GM21723 (cell line): Measurements from ENCODE around the gene BLZF1.
A peak's percentile ranks its signal among the peaks of the same experiment; 100 is the strongest.
"Not testable (repeated sequence)": the region's sequence is repeated elsewhere in the genome, so short reads cannot be mapped to it uniquely, and the experiment has no call there.

ENCODE experiments used
- ATAC-seq: cut with Tn5 transposase; IDR thresholded peaks from one replicate; pipeline ENCODE4 v1.9.1; 2021; ENCODE audit warnings: mild to moderate bottlenecking, moderate library complexity; ENCODE audit not compliant: unreplicated experiment

BLZF1 gene

DNA sequence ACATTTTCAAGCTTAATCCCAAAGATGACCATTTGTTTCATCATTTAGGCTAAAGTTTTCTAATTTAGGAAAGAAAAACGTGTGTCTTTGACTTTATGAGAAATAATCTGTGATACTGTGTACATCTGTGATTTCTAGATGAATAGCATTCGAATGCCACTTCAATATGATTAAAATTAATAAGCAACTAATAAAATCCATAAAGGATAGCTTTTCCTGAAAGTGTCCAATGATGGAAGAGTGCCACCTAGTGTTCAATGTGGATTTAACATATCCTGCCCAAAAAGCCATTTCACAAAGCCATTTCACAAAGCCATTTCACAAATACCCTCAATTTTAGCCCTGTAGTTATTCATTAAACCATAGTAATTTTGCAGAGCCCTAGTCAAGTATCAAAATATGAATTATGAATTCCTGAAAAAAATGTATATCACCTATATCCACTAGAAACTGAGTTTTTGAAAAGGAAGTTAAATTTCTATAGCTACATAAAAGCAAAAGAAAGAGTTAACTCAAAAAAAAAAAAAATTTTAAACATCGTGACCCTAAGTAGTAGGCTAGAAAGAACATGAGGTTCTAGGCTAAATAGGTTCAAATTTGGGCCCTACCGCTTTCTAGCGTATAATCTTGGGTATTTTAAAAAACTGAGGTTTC is 19.5 kb upstream of the BLZF1 start:
- no peak for ATAC-seq

DNA sequence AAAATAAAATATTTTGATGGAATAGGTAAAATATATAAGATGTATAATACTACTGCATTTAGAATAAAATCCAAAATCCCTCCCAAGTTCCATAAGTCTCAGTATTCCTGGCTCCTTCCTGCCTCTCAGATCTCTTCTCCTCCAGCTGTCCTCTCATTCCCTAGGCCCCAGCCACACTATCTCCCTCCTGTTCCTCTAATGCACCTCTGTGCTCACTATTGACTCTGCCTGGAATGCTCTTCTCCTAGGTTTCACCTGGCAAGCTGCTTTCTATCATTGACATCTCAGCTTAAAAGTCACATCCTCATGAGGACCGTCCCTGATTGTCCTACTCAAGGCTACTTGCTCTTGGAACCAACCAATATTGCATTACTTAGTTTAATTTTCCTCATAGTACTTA is 7.6 kb upstream of the BLZF1 start:
- no peak for ATAC-seq

DNA sequence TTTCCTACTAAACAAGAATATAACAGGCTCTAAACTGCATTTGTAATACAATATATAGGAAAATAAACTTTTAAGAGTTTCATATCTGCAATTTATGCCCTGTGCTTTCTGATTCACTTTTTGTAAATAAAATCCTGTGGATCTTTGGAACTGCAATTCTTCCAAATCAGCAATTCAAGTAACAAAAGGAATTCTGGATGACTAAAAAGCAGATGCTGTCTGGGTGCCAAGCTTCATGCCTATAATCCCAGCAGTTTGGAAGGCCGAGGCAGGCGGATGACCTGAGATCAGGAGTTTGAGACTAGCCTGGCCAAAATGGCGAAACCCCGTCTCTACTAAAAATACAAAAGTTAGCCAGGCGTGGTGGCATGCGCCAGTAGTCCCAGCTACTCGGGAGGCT is 6.7 kb upstream of the BLZF1 start:
- no peak for ATAC-seq

- peak; percentile 42 for ATAC-seq
Observed at GRCh38 chr1:169363046-169363730, 4.8 kb upstream of the BLZF1 start.

- no peak for ATAC-seq
Observed at GRCh38 chr1:169364948-169365347, 3.0 kb upstream of the BLZF1 start.

GRCh38 chr1:169367096-169367685 is 804 bp upstream of the BLZF1 start:
- ATAC-seq: no peak

GRCh38 chr1:169368406-169368769 is 393 bp downstream of the BLZF1 start:
- peak; percentile 19 for ATAC-seq

DNA sequence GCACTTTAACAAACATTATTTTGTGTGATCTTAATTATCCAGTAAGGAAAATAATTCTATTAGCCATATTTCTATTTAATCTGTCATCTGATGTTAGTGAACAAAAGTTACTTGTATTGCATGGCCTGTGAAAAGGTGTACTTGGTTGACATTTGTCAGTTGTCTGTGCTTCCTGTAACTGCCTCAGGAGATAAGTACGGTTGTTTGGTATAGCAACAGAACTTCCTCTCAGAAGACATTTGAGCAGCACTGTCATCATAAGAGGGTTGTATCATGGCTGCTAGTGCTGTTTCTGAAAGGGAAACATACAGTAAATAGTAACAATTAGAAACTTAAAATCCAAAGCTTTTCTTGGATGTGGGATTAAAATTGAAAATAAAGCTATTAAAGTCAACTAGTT is 3.4 kb downstream of the BLZF1 start:
- no peak for ATAC-seq

- ATAC-seq: no peak
Observed at GRCh38 chr1:169381162-169381561, 13.2 kb downstream of the BLZF1 start.

DNA sequence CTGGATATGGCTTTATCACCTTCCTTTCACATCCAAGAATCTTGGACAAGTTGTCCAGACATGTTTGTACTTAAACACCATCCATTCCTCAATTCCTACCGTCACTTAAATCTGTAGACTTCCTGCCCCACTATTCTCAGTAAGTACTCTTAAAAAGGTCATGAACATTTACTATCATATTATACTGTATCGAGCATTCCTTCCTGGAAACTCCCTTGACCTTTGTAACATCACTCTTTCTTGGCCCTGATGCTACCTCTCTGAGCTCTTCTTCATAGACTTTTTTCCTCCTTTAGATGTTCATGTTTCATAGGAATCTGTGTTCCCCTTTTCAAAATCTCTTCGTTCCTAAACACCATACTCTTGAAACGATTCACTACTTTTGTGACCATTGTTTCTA is 15.5 kb downstream of the BLZF1 start:
- no peak for ATAC-seq

- ATAC-seq: no peak
Observed at GRCh38 chr1:169387399-169387798, 19.4 kb downstream of the BLZF1 start.

DNA sequence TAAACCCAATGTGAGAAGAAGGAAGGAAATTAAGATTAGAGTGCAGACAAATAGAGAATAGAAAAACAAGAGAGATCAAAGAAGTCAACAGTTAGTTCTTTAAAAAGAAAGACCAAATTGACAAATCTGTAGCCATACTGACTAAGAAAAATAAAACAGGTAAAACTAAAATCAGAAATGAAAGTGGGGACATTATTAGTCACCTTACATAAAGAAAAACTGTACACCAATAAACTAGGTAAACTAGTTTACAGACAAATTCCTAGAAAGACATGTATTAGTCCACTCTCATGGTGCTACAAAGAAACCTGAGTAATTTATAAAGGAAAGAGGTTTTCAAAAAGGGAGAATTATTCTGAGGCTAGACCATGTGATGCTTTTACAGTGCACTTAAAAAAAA is 22.3 kb downstream of the BLZF1 start:
- ATAC-seq: peak; percentile 84

DNA sequence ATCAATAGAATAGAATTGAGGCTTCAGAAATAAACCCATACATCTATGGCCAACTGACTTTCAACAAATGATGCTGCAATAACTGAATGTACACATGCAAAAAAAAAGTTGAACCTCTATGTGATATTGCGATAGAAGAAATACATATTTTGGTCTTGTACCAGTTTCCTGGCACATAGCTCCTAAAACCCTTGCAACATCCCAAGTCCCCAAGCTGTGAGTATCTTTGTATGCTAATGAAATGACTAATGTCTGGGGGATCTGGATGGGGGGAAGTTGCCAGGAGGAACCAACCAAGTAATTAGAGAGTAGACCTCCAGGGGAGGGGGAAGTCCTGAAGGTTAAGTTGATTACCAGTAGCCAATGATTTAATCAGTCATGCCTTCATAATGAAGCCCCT is 24.4 kb downstream of the BLZF1 start:
- ATAC-seq: no peak

- ATAC-seq: no peak
Observed at GRCh38 chr1:169395955-169396354, 28.0 kb downstream of the BLZF1 start.

- ATAC-seq: not testable (repeated sequence)
Observed at GRCh38 chr1:169402578-169402977, 34.6 kb downstream of the BLZF1 start.

GRCh38 chr1:169408340-169408739 is 40.3 kb downstream of the BLZF1 start:
- not testable (repeated sequence) for ATAC-seq

GRCh38 chr1:169414952-169415351 is 47.0 kb downstream of the BLZF1 start:
- ATAC-seq: no peak

DNA sequence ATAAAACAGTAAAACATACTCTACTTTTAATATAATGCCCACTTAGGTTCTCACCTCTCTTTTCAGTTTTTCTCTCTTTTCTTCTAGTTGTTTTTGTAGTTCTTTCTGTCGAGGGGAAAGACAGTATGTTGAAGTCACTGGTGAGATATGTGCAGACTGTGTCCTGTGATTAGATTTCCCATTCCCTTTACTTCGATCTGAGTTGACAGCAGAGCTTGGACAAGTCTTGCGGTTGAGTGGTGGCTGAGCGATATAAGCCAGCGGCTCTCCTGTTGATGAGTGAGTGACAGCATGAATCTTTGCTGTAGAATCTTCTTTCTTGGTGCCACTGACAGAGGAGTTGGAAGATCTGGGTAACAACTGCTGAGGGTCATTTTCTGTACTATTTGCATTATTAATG is 53.3 kb downstream of the BLZF1 start:
- ATAC-seq: no peak

- ATAC-seq: no peak
Observed at GRCh38 chr1:169426174-169426705, 58.2 kb downstream of the BLZF1 start.

- ATAC-seq: peak; percentile 85
Observed at GRCh38 chr1:169427081-169427641, 59.2 kb downstream of the BLZF1 start, which contains the start of gene CCDC181. CCDC181 (minus strand) TSS chr1:169427474; CDS start chr1:169424927, 2,547 bp downstream.
